ENCODE measurements around the gene MDN1.
A peak's percentile ranks its signal among the peaks of the same experiment; 100 is the strongest.

The MDN1 gene

GRCh38 chr6:89694428-89694827 lies 125.2 kb downstream of the MDN1 start:
- DNase-seq (ENCODE audit: low read depth), result no peak

GRCh38 chr6:89693207-89693606 lies 126.4 kb downstream of the MDN1 start:
- peak; percentile 5 for DNase-seq (ENCODE audit: low read depth)

- no peak for DNase-seq (ENCODE audit: low read depth)
Observed at GRCh38 chr6:89692256-89692655, 127.3 kb downstream of the MDN1 start.

- DNase-seq (ENCODE audit: low read depth), result no peak
Observed at GRCh38 chr6:89690944-89691324, 128.7 kb downstream of the MDN1 start.

GRCh38 chr6:89689732-89690131 lies 129.9 kb downstream of the MDN1 start:
- no peak for DNase-seq (ENCODE audit: low read depth)

- no peak for DNase-seq (ENCODE audit: low read depth)
Observed at GRCh38 chr6:89688328-89688727, 131.3 kb downstream of the MDN1 start.

- DNase-seq (ENCODE audit: low read depth), result no peak
Observed at GRCh38 chr6:89685311-89685710, 134.3 kb downstream of the MDN1 start.

- DNase-seq (ENCODE audit: low read depth), result no peak
Observed at GRCh38 chr6:89682991-89683390, 136.6 kb downstream of the MDN1 start.

- DNase-seq (ENCODE audit: low read depth), result no peak
Observed at GRCh38 chr6:89681983-89682564, 137.5 kb downstream of the MDN1 start.

GRCh38 chr6:89680551-89680950 lies 139.0 kb downstream of the MDN1 start:
- no peak for DNase-seq (ENCODE audit: low read depth)

GRCh38 chr6:89680150-89680549 lies 139.4 kb downstream of the MDN1 start:
- DNase-seq (ENCODE audit: low read depth), result no peak

- no peak for DNase-seq (ENCODE audit: low read depth)
Observed at GRCh38 chr6:89679215-89680120, 140.1 kb downstream of the MDN1 start.

- DNase-seq (ENCODE audit: low read depth), result no peak
Observed at GRCh38 chr6:89678531-89678930, 141.1 kb downstream of the MDN1 start.

- DNase-seq (ENCODE audit: low read depth), result no peak
Observed at GRCh38 chr6:89675949-89676748, 143.4 kb downstream of the MDN1 start.

- no peak for DNase-seq (ENCODE audit: low read depth)
Observed at GRCh38 chr6:89670935-89671565, 148.5 kb downstream of the MDN1 start.

- DNase-seq (ENCODE audit: low read depth), result peak; percentile 17
Observed at GRCh38 chr6:89669002-89669401, 150.6 kb downstream of the MDN1 start.

- peak; percentile 39 for DNase-seq (ENCODE audit: low read depth)
Observed at GRCh38 chr6:89667872-89668556, 151.6 kb downstream of the MDN1 start.

- no peak for DNase-seq (ENCODE audit: low read depth)
Observed at GRCh38 chr6:89662659-89663223, 156.9 kb downstream of the MDN1 start.

GRCh38 chr6:89661559-89661958 lies 158.0 kb downstream of the MDN1 start:
- DNase-seq (ENCODE audit: low read depth), result no peak

GRCh38 chr6:89660981-89661380 lies 158.6 kb downstream of the MDN1 start:
- DNase-seq (ENCODE audit: low read depth), result no peak

- no peak for DNase-seq (ENCODE audit: low read depth)
Observed at GRCh38 chr6:89657445-89658158, 162.0 kb downstream of the MDN1 start.
